Measurements from ENCODE around the gene RANBP3.
A peak's percentile ranks its signal among the peaks of the same experiment; 100 is the strongest.
"Not testable (repeated sequence)": the region's sequence is repeated elsewhere in the genome, so short reads cannot be mapped to it uniquely, and the experiment has no call there.

The RANBP3 gene

DNA sequence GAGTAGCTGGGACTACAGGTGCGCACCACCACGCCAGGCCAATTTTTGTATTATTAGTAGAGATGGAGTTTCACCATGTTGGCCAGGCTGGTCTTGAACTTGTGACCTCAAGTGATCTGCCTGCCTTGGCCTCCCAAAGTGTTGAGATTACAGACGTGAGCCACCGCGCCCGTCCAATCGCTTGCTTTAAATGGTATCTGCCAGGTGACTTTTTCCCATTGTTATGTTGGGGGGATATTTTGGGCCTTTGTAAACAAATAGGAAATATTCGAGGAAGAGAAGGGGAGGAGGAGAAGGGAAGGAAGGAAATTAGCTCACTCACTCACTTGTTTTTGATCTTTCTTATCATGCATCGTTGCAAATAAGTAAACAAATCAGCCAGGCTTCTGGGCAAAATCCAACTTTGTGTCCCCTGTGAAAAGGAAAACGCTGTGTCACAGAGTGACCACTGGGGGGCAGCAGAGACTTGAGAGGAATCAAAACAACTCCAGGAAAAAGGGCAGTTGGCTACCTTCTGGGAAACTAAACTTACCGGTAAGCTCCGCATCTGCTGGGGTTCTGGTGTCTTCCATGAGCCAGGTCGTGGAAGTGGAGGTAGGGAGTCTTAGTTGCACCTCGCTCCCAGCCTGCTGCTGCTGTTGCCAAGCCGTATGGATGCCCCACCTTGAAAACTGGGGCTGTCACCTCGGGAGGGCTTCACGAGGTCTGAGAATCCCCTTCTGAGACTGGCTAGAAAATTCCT lies 9.3 kb upstream of the RANBP3 start:
- DNase-seq (ENCODE audit: low read depth in 2 of 2): peak; percentile 37 to 49

DNA sequence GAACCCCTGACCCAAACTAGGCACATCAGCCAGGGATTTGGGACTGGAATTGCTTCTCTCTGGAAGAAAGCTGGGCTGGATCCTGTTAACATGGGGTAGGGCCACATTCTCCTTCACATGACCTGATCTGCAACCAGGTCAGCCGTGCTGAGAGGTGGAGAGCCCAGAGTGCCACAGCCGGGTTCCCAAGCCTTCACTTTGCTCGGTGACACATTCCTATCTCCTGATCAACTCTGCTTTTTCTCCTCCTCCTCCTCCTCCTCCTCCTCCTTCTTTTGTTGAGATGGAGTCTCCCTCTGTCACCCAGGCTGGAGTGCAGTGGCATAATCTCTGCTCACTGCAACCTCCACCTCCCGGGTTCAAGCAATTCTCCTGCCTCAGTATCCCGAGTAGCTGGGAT lies 7.9 kb upstream of the RANBP3 start:
- DNase-seq (ENCODE audit: low read depth in 2 of 2): not testable (repeated sequence)

DNA sequence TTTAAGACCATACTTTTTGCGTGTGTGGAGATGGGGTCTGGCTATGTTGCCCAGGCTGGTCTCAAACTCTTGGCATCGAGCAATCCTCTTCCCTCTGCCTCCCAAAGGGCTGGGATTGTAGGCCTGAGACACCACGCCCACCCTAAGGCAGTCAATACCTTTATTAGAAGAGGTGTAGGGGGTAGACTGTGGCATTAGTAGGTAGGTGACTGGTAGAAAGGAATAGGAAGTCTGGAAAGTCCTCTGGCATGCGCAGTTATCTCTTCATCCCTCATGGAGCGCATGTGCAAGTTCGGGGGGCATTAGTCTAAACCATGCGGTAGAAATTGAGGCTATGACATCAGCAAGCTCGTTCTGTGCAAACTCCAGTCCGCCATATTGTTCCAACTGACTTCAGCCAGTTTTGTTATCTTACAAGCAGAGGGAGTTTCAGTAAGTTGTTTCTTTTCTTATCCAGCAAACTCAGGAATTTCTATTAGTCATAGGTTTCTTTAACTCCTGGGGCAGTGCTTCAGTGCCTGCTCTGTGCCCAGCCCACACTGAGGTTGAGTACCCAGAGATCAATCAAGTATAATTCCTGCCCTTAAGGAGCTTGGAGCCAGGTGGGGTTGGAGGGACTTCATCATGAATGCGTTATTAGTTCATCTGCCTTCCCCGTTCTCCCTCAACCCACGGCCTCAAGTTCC lies 7.3 kb upstream of the RANBP3 start:
- DNase-seq (ENCODE audit: low read depth in 2 of 2): no peak

- no peak for DNase-seq (ENCODE audit: low read depth in 2 of 2)
Measured at GRCh38 chr19:5984600-5984999, 6.7 kb upstream of the RANBP3 start.

- DNase-seq (ENCODE audit: low read depth in 2 of 2): no peak
Measured at GRCh38 chr19:5983367-5983955, 5.5 kb upstream of the RANBP3 start.

GRCh38 chr19:5978606-5979552 lies 939 bp upstream of the RANBP3 start:
- DNase-seq (ENCODE audit: low read depth in 2 of 2): no peak

DNA sequence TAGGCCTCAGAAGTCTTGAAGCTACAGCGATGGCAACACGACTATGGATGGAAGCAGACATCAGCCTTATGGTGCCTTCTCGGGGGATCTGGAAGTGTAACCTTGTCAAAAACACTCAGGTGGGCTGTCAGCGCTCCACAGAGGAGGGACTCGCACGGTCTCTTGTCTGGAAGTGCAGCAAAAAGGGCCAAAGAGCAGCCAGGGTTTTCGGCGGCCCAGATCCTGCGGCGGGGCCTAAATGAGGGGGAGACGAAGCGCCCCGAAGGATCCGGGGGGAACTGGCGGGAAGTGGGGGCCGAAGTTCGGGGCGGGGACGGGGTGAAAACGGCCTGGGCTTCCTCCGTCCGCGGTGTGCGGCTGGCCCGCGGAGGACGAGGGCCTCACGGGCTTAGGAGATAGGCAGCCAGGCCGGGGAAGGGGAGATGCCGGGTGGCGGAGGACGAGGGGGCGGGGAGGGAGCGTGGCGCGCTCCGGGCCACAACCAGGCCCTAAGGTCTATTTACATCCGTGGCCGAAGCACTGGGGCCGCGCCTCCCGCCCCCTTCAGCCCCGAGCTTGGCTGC lies 637 bp downstream of the RANBP3 start:
- DNase-seq (ENCODE audit: low read depth in 2 of 2): no peak

DNA sequence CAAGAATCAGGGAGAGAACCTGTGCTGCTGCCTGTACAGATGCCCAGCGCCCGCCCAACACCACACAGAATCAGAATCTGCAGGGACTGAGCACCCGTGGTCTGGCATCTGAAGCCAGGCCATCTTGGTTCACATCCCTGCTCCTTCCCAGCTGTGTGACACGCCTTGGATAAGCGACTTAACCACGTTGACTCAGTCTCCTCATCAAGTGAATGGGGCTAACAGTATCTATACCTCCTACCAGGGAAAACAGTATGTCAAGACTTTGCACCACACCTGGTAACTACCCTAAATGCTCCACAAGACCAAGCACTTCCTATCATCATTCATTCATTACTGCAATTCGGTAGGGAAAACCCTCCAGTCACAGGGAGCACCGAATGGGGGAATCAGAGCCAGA lies 1.2 kb downstream of the RANBP3 start:
- DNase-seq (ENCODE audit: low read depth in 2 of 2): no peak

DNA sequence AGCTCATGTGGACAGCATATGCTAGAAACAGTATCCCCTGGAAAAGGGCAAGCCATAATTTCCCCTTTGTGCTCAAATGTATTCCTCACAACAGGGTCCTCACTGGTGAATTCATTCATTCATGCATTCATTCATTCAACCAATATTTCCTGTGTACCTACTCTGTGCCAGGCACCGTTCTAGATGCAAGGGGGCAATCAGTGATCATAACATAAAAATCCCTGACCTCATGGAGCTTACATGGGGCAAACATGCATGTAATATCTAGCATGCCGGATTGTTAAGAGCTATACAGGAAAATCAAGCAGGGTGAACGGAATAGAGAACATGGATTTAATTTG lies 2.6 kb downstream of the RANBP3 start:
- DNase-seq (ENCODE audit: low read depth in 2 of 2): no peak

GRCh38 chr19:5974721-5975387 lies 3.1 kb downstream of the RANBP3 start:
- DNase-seq (ENCODE audit: low read depth in 2 of 2): peak in 1 of 2 donors; percentile 37

- no peak for DNase-seq (ENCODE audit: low read depth in 2 of 2)
Measured at GRCh38 chr19:5973867-5974635, 3.9 kb downstream of the RANBP3 start.

DNA sequence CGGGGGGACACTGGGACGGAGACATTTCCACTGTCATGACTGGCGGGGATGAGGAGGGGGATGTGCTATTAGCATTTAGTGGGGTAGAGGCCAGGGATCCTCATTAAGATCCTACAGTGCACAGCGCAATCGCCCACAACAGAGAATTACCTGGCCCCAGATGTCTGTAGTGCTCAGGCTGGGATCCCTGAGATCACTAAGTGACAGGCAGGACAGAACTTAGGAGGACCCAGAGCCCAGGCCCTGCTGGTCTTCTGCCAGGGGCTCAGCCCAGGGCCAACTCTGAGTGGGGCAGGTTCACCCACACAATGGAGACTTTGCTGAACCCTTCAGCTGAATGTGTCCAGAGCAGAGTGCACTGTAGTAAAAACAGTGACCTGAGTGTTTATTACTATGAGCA lies 4.6 kb downstream of the RANBP3 start:
- no peak for DNase-seq (ENCODE audit: low read depth in 2 of 2)

- DNase-seq (ENCODE audit: low read depth in 2 of 2): no peak
Measured at GRCh38 chr19:5972355-5972731, 5.6 kb downstream of the RANBP3 start.

GRCh38 chr19:5971714-5972354 lies 6.1 kb downstream of the RANBP3 start:
- DNase-seq (ENCODE audit: low read depth in 2 of 2): no peak

GRCh38 chr19:5969476-5969875 lies 8.5 kb downstream of the RANBP3 start:
- DNase-seq (ENCODE audit: low read depth in 2 of 2): no peak

GRCh38 chr19:5968431-5969373 lies 9.2 kb downstream of the RANBP3 start:
- DNase-seq (ENCODE audit: low read depth in 2 of 2): no peak

- DNase-seq (ENCODE audit: low read depth in 2 of 2): no peak
Measured at GRCh38 chr19:5967994-5968430, 9.9 kb downstream of the RANBP3 start.

- DNase-seq (ENCODE audit: low read depth in 2 of 2): no peak
Measured at GRCh38 chr19:5967571-5967970, 10.4 kb downstream of the RANBP3 start.

- DNase-seq (ENCODE audit: low read depth in 2 of 2): no peak
Measured at GRCh38 chr19:5966941-5967340, 11.0 kb downstream of the RANBP3 start.

Data from stimulated activated CD8-positive, alpha-beta memory T cell treated with anti-CD3 and anti-CD28 coated beads, Interleukin-15, amount 100 ng/mL, for 48 hours (primary cell).